ENCODE data around the gene ZNF296.

ZNF296 gene

GRCh38 chr19:45102481-45102880 lies 26.2 kb upstream of the ZNF296 start:
- TF ChIP-seq CTCF (conservative IDR thresholded peaks at IDR 0.05; ENCODE audit: low read depth, low read length): no peak

GRCh38 chr19:45101806-45102205 lies 25.5 kb upstream of the ZNF296 start:
- no peak for TF ChIP-seq CTCF (conservative IDR thresholded peaks at IDR 0.05; ENCODE audit: low read depth, low read length)
- H3K4me3 ChIP-seq (ENCODE audit: low read depth, low read length): no peak overlapping the region
- DNase-seq (ENCODE audit: low read depth): no peak

More at GRCh38 chr19:45102481-45102880, 26.2 kb upstream of the ZNF296 start:
- no peak for DNase-seq (ENCODE audit: low read depth)
- H3K4me3 ChIP-seq (ENCODE audit: low read depth, low read length): no peak overlapping the region

GRCh38 chr19:45100846-45101252 lies 24.6 kb upstream of the ZNF296 start:
- DNase-seq (ENCODE audit: low read depth): peak; percentile 70
- TF ChIP-seq CTCF (conservative IDR thresholded peaks at IDR 0.05; ENCODE audit: low read depth, low read length): no peak
- no peak overlapping the region for H3K4me3 ChIP-seq (ENCODE audit: low read depth, low read length)

GRCh38 chr19:45100201-45100600 lies 23.9 kb upstream of the ZNF296 start:
- no peak overlapping the region for H3K4me3 ChIP-seq (ENCODE audit: low read depth, low read length)
- DNase-seq (ENCODE audit: low read depth): no peak
- TF ChIP-seq CTCF (conservative IDR thresholded peaks at IDR 0.05; ENCODE audit: low read depth, low read length): no peak

- H3K4me3 ChIP-seq (ENCODE audit: low read depth, low read length): no peak overlapping the region
- no peak for TF ChIP-seq CTCF (conservative IDR thresholded peaks at IDR 0.05; ENCODE audit: low read depth, low read length)
- no peak for DNase-seq (ENCODE audit: low read depth)
These were observed 23.4 kb upstream of the ZNF296 start for GRCh38 chr19:45099467-45100191.

- DNase-seq (ENCODE audit: low read depth): peak; percentile 70
- TF ChIP-seq CTCF (conservative IDR thresholded peaks at IDR 0.05; ENCODE audit: low read depth, low read length): no peak
- peak overlapping the region; percentile 20 for H3K4me3 ChIP-seq (ENCODE audit: low read depth, low read length)
These were observed 22.5 kb upstream of the ZNF296 start for GRCh38 chr19:45098521-45099466.
